ENCODE results near the gene RIC8A. TPM values are rescaled to one million over a fixed set of nuclear protein-coding genes. Genes with fewer than 3 reads are reported as not detected.

The RIC8A gene
- total and polyA plus RNA-seq, 9 of the 15 experiments (the other 6 are each of a cell fraction or from before 2014, with no cell fraction given), result 10.7 to 108 (median 72.1) TPM

GRCh38 chr11:259413-259812, 51.9 kb downstream of the RIC8A start (continued):
- TF ChIP-seq ZNF277 (CRISPR knock-in tag; IDR thresholded peaks at IDR 0.05; ENCODE audit: borderline replicate concordance), result no peak
- TF ChIP-seq, protein P1, sequence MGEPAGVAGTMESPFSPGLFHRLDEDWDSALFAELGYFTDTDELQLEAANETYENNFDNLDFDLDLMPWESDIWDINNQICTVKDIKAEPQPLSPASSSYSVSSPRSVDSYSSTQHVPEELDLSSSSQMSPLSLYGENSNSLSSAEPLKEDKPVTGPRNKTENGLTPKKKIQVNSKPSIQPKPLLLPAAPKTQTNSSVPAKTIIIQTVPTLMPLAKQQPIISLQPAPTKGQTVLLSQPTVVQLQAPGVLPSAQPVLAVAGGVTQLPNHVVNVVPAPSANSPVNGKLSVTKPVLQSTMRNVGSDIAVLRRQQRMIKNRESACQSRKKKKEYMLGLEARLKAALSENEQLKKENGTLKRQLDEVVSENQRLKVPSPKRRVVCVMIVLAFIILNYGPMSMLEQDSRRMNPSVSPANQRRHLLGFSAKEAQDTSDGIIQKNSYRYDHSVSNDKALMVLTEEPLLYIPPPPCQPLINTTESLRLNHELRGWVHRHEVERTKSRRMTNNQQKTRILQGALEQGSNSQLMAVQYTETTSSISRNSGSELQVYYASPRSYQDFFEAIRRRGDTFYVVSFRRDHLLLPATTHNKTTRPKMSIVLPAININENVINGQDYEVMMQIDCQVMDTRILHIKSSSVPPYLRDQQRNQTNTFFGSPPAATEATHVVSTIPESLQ (CRISPR knock-in tag; IDR thresholded peaks at IDR 0.05), result no peak
- no peak for TF ChIP-seq RB1 (IDR thresholded peaks at IDR 0.05; ENCODE audit: low read depth)
- TF ChIP-seq ZNF124 (CRISPR knock-in tag; IDR thresholded peaks at IDR 0.05), result no peak
- no peak for TF ChIP-seq MXD1 (CRISPR knock-in tag; IDR thresholded peaks at IDR 0.05; ENCODE audit: borderline replicate concordance, poor library complexity, severe bottlenecking)
- no peak for TF ChIP-seq KLF10 (CRISPR knock-in tag; IDR thresholded peaks at IDR 0.05)
- no peak for TF ChIP-seq ZBED1 (IDR thresholded peaks at IDR 0.05)

- POLR2A ChIA-PET, result interaction anchor here (1.3 kb wide), 1 partner anchor 10 kb away, joined by 3 read pairs; no protein-coding TSS in a partner anchor
- H3K9me1 ChIP-seq (ENCODE audit: control insufficient read depth, insufficient read depth, low read length), result no peaks in the 10 kb centered on the region
- no peaks in the 10 kb centered on the region for H3K36me3 ChIP-seq (ENCODE audit: control insufficient read depth, insufficient read depth, low read length)
- ATAC-seq (no peak), DNase-seq (ENCODE audit: extremely low read depth in 1 of 4, low spot score in 3 of 4) (no peak), FAIRE-seq (no peak)
- H3K27ac ChIP-seq (ENCODE audit: extremely low read depth, low read depth, low read length), result no peak overlapping the region
- WGBS (ENCODE audit: insufficient coverage, low coverage, missing lambda C conversion rate), result 45% methylated on average over 4 of the region's 4 CpGs
- H3K79me2 ChIP-seq (ENCODE audit: control insufficient read depth, insufficient read depth, low read length), result no peaks in the 10 kb centered on the region
- CTCF ChIA-PET (ENCODE audit: low intra/inter-chr PET ratio), result no interaction called here
- intact Hi-C loops (cut with micrococcal nuclease), result no loop called here
- no peak overlapping the region for H3K4me3 ChIP-seq
- no peaks in the 10 kb centered on the region for H4K20me1 ChIP-seq (replicated peaks; ENCODE audit: control insufficient read depth, insufficient read depth, low read length)
- H2AFZ ChIP-seq (ENCODE audit: low read depth, low read length), result no peak overlapping the region
- H3K9ac ChIP-seq (ENCODE audit: insufficient read depth in 1 of 2, low read depth in 2 of 2, low read length in 2 of 2), result no peak overlapping the region
- H3K9me3 ChIP-seq (replicated peaks; ENCODE audit: control insufficient read depth, insufficient read depth, low read depth, low read length), result peaks cover 4% of the 10 kb centered on the region
- no peak overlapping the region for H3K4me2 ChIP-seq (ENCODE audit: insufficient read depth, low read length)
- BruUV-seq (replicated peaks), result no TSS peak
- no peaks in the 10 kb centered on the region for H3K27me3 ChIP-seq (ENCODE audit: control insufficient read depth in 2 of 2, insufficient read depth in 2 of 2, low read length in 2 of 2)
- peaks cover 9 to 19% of the 10 kb centered on the region in 2 experiments for H3K4me1 ChIP-seq (replicated peaks in 1 of 2; ENCODE audit: control insufficient read depth in 2 of 2, insufficient read depth in 2 of 2, low read length in 2 of 2)
- in situ Hi-C loops (cut with MboI), result no loop called here
- TF ChIP-seq MTA3 (IDR thresholded peaks at IDR 0.05; ENCODE audit: borderline replicate concordance) (0 out of 2 replicates have a peak, but pooled peaks have one; percentile 40), POLR3A (IDR thresholded peaks at IDR 0.05; ENCODE audit: borderline replicate concordance, extremely low read depth, insufficient read depth, insufficient read length) (no peak), CBX3 (IDR thresholded peaks at IDR 0.05; ENCODE audit: borderline replicate concordance in 1 of 2, low read length in 2 of 2) (peak in 1 of 2 experiments; percentile 49; a peak in 1 of 3 replicates)
- TF ChIP-seq, protein P2, sequence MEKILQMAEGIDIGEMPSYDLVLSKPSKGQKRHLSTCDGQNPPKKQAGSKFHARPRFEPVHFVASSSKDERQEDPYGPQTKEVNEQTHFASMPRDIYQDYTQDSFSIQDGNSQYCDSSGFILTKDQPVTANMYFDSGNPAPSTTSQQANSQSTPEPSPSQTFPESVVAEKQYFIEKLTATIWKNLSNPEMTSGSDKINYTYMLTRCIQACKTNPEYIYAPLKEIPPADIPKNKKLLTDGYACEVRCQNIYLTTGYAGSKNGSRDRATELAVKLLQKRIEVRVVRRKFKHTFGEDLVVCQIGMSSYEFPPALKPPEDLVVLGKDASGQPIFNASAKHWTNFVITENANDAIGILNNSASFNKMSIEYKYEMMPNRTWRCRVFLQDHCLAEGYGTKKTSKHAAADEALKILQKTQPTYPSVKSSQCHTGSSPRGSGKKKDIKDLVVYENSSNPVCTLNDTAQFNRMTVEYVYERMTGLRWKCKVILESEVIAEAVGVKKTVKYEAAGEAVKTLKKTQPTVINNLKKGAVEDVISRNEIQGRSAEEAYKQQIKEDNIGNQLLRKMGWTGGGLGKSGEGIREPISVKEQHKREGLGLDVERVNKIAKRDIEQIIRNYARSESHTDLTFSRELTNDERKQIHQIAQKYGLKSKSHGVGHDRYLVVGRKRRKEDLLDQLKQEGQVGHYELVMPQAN (IDR thresholded peaks at IDR 0.05; ENCODE audit: borderline replicate concordance), result no peak
- TF ChIP-seq, protein P3, sequence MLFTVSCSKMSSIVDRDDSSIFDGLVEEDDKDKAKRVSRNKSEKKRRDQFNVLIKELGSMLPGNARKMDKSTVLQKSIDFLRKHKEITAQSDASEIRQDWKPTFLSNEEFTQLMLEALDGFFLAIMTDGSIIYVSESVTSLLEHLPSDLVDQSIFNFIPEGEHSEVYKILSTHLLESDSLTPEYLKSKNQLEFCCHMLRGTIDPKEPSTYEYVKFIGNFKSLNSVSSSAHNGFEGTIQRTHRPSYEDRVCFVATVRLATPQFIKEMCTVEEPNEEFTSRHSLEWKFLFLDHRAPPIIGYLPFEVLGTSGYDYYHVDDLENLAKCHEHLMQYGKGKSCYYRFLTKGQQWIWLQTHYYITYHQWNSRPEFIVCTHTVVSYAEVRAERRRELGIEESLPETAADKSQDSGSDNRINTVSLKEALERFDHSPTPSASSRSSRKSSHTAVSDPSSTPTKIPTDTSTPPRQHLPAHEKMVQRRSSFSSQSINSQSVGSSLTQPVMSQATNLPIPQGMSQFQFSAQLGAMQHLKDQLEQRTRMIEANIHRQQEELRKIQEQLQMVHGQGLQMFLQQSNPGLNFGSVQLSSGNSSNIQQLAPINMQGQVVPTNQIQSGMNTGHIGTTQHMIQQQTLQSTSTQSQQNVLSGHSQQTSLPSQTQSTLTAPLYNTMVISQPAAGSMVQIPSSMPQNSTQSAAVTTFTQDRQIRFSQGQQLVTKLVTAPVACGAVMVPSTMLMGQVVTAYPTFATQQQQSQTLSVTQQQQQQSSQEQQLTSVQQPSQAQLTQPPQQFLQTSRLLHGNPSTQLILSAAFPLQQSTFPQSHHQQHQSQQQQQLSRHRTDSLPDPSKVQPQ (CRISPR knock-in tag; IDR thresholded peaks at IDR 0.05; ENCODE audit: borderline replicate concordance), result no peak
These were observed 54.1 kb downstream of the RIC8A start for GRCh38 chr11:261624-262023.
